ENCODE results near the gene SPAG16. TPM values are rescaled to one million over a fixed set of nuclear protein-coding genes. Genes with fewer than 3 reads are reported as not detected.

Gene SPAG16
- total RNA-seq, 1 experiment from 2014 or later = 30.0 TPM

GRCh38 chr2:214192711-214193110, 908.4 kb downstream of the SPAG16 start:
- no TSS peak for BruUV-seq (replicated peaks)
- ChIA-PET POLR2A (ENCODE audit: unreplicated experiment) (no interaction called here), CTCF (no interaction called here)
- H3K4me3 ChIP-seq = no peak overlapping the region
- no peak for DNase-seq
- H3K79me2 ChIP-seq (ENCODE audit: low read depth) = no peaks in the 10 kb centered on the region
- H3K4me2 ChIP-seq = no peak overlapping the region
- no peaks in the 10 kb centered on the region for H3K27me3 ChIP-seq (ENCODE audit: insufficient read depth, low read depth)
- no peak overlapping the region for H2AFZ ChIP-seq
- TF ChIP-seq CTCF (conservative IDR thresholded peaks at IDR 0.05) (no peak), EZH2 (IDR thresholded peaks at IDR 0.05; ENCODE audit: low read depth) (no peak)
- no peaks in the 10 kb centered on the region; the same call in 1 of the 2 replicates for H3K9me2 ChIP-seq (ENCODE audit: insufficient read depth)
- no peaks in the 10 kb centered on the region for H3K36me3 ChIP-seq (ENCODE audit: low read depth)
- H4K20me1 ChIP-seq (ENCODE audit: insufficient read depth) = no peaks in the 10 kb centered on the region
- intact Hi-C loops (cut with micrococcal nuclease; ENCODE audit: unreplicated experiment) = no loop called here
- no peaks in the 10 kb centered on the region for H3K4me1 ChIP-seq (replicated peaks; ENCODE audit: insufficient read depth)
- no peak overlapping the region for H3K27ac ChIP-seq
- H3K9me3 ChIP-seq (ENCODE audit: insufficient read depth, low read depth) = no peaks in the 10 kb centered on the region
- H3F3A ChIP-seq (ENCODE audit: insufficient read depth, low read depth) = no peaks in the 10 kb centered on the region

- Histone ChIP-seq H3F3A (ENCODE audit: insufficient read depth, low read depth) (no peaks in the 10 kb centered on the region), H2AFZ (no peak overlapping the region), H3K4me2 (no peak overlapping the region), H3K9me2 (ENCODE audit: insufficient read depth) (no peaks in the 10 kb centered on the region; the same call in 1 of the 2 replicates), H4K20me1 (ENCODE audit: insufficient read depth) (no peaks in the 10 kb centered on the region), H3K9me3 (ENCODE audit: insufficient read depth, low read depth) (no peaks in the 10 kb centered on the region), H3K27me3 (ENCODE audit: insufficient read depth, low read depth) (no peaks in the 10 kb centered on the region), H3K79me2 (ENCODE audit: low read depth) (no peaks in the 10 kb centered on the region), H3K36me3 (ENCODE audit: low read depth) (no peaks in the 10 kb centered on the region), H3K4me3 (no peak overlapping the region), H3K27ac (no peak overlapping the region), H3K4me1 (replicated peaks; ENCODE audit: insufficient read depth) (no peaks in the 10 kb centered on the region)
- no peak for DNase-seq
- ChIA-PET POLR2A (ENCODE audit: unreplicated experiment) (no interaction called here), CTCF (no interaction called here)
- TF ChIP-seq EZH2 (IDR thresholded peaks at IDR 0.05; ENCODE audit: low read depth) = no peak
- no peak for TF ChIP-seq CTCF (conservative IDR thresholded peaks at IDR 0.05)
- BruUV-seq (replicated peaks) = no TSS peak
- intact Hi-C loops (cut with micrococcal nuclease; ENCODE audit: unreplicated experiment) = no loop called here
Measured at GRCh38 chr2:214193943-214194342, 909.7 kb downstream of the SPAG16 start.

GRCh38 chr2:214196260-214196659, 912.0 kb downstream of the SPAG16 start:
- Histone ChIP-seq H4K20me1 (ENCODE audit: insufficient read depth) (no peaks in the 10 kb centered on the region), H3K27me3 (ENCODE audit: insufficient read depth, low read depth) (no peaks in the 10 kb centered on the region), H3K4me1 (replicated peaks; ENCODE audit: insufficient read depth) (no peaks in the 10 kb centered on the region), H3K27ac (no peak overlapping the region), H3K4me3 (no peak overlapping the region), H3K9me3 (ENCODE audit: insufficient read depth, low read depth) (no peaks in the 10 kb centered on the region), H3K36me3 (ENCODE audit: low read depth) (no peaks in the 10 kb centered on the region), H3F3A (ENCODE audit: insufficient read depth, low read depth) (no peaks in the 10 kb centered on the region), H2AFZ (no peak overlapping the region), H3K79me2 (ENCODE audit: low read depth) (no peaks in the 10 kb centered on the region), H3K4me2 (no peak overlapping the region), H3K9me2 (ENCODE audit: insufficient read depth) (no peaks in the 10 kb centered on the region)
- POLR2A ChIA-PET (ENCODE audit: unreplicated experiment) = no interaction called here
- DNase-seq = no peak
- no peak for TF ChIP-seq EZH2 (IDR thresholded peaks at IDR 0.05; ENCODE audit: low read depth)
- TF ChIP-seq CTCF (conservative IDR thresholded peaks at IDR 0.05) = no peak
- intact Hi-C loops (cut with micrococcal nuclease; ENCODE audit: unreplicated experiment) = no loop called here
- BruUV-seq (replicated peaks) = no TSS peak
- CTCF ChIA-PET = no interaction called here

Data from PC-9 (cell line).